Germinal center (tissue), 1 donor: Measurements from ENCODE around the gene GLYR1.

Source experiments
- DNase-seq: peaks from one replicate; pipeline ENCODE4 v3.0.0; 2012; ENCODE audit warnings: mixed read lengths, low spot score

Gene GLYR1

GRCh38 chr16:4805231-4805630 is 41.9 kb downstream of the GLYR1 start:
- DNase-seq = no peak

- no peak for DNase-seq
Measured at GRCh38 chr16:4803898-4804762, 43.0 kb downstream of the GLYR1 start.

- DNase-seq = no peak
Measured at GRCh38 chr16:4803401-4803844, 43.7 kb downstream of the GLYR1 start.

GRCh38 chr16:4802659-4803287 is 44.3 kb downstream of the GLYR1 start:
- DNase-seq = peak; percentile 99

- peak; percentile 91 for DNase-seq
Measured at GRCh38 chr16:4801962-4802658, 45.0 kb downstream of the GLYR1 start, which contains the start of gene ROGDI. Gene ROGDI, minus strand, starts transcription at chr16:4802633. Its CDS starts 62 bp downstream, at chr16:4802571.

- DNase-seq = no peak
Measured at GRCh38 chr16:4801051-4801961, 45.8 kb downstream of the GLYR1 start.

- DNase-seq = no peak
Measured at GRCh38 chr16:4800290-4801041, 46.6 kb downstream of the GLYR1 start.

- no peak for DNase-seq
Measured at GRCh38 chr16:4799171-4799855, 47.8 kb downstream of the GLYR1 start.

GRCh38 chr16:4798456-4798855 is 48.6 kb downstream of the GLYR1 start:
- DNase-seq = no peak

- no peak for DNase-seq
Measured at GRCh38 chr16:4797805-4798252, 49.3 kb downstream of the GLYR1 start.

GRCh38 chr16:4796982-4797804 is 49.9 kb downstream of the GLYR1 start:
- no peak for DNase-seq

- DNase-seq = no peak
Measured at GRCh38 chr16:4795828-4796572, 51.1 kb downstream of the GLYR1 start.

- no peak for DNase-seq
Measured at GRCh38 chr16:4795181-4795827, 51.8 kb downstream of the GLYR1 start, which contains the start of gene SMIM22. Gene SMIM22, plus strand, starts transcription at chr16:4795369. Its CDS starts 366 bp downstream, at chr16:4795735.

- DNase-seq = no peak
Measured at GRCh38 chr16:4792951-4793513, 54.1 kb downstream of the GLYR1 start.

GRCh38 chr16:4790871-4791270 is 56.2 kb downstream of the GLYR1 start:
- DNase-seq = no peak

- no peak for DNase-seq
Measured at GRCh38 chr16:4790261-4790660, 56.8 kb downstream of the GLYR1 start.

GRCh38 chr16:4788910-4789309 is 58.2 kb downstream of the GLYR1 start:
- no peak for DNase-seq

GRCh38 chr16:4788489-4788889 is 58.6 kb downstream of the GLYR1 start:
- DNase-seq = no peak
